ENCODE results near the gene ZFYVE28. TPM values are rescaled to one million over a fixed set of nuclear protein-coding genes. Genes with fewer than 3 reads are reported as not detected.

ZFYVE28 gene
- total RNA-seq, 1 donor from 2014 or later: 0.39 TPM

GRCh38 chr4:2220016-2220630, 198.3 kb downstream of the ZFYVE28 start:
- Histone ChIP-seq H3F3A (ENCODE audit: low read depth) (peaks cover 5% of the 10 kb centered on the region), H3K4me2 (no peak overlapping the region), H3K27ac (no peak overlapping the region), H3K9me3 (ENCODE audit: low read depth) (no peaks in the 10 kb centered on the region), H3K4me1 (no peaks in the 10 kb centered on the region), H4K20me1 (ENCODE audit: low read depth) (peaks cover 3% of the 10 kb centered on the region), H3K36me3 (no peaks in the 10 kb centered on the region), H3K27me3 (no peaks in the 10 kb centered on the region), H3K9ac (no peak overlapping the region), H2AFZ (replicated peaks) (no peak overlapping the region), H3K79me2 (ENCODE audit: low read depth) (no peaks in the 10 kb centered on the region), H3K4me3 (no peak overlapping the region)
- Mint-ChIP-seq H3K27ac (no peak overlapping the region), H3K9me3 (no peaks in the 10 kb centered on the region), H3K36me3 (no peaks in the 10 kb centered on the region), H3K4me1 (peaks cover 5% of the 10 kb centered on the region), H3K4me3 (no peak overlapping the region), H3K27me3 (ENCODE audit: insufficient read depth, low read depth) (peaks cover 2% of the 10 kb centered on the region)
- TF ChIP-seq CTCF (IDR thresholded peaks at IDR 0.05) (peak; percentile 88), EZH2 (IDR thresholded peaks at IDR 0.05) (no peak), EZH2phosphoT487 (IDR thresholded peaks at IDR 0.05) (no peak)
- peak; percentile 89 for DNase-seq (ENCODE audit: low spot score)

Small RNA genes within 50 kb of the gene (small RNA-seq; reads per million reads assigned to genes)
- gene COX6B1P5: not detected

Other genes with a start within 250 kb of the ZFYVE28 start
- gene HAUS3, start 176.5 kb downstream of the ZFYVE28 start, total RNA-seq (ENCODE audit: low replicate concordance): 24.4 and 25.0 TPM in 2 replicates
- gene POLN, start 176.5 kb downstream of the ZFYVE28 start, total RNA-seq (ENCODE audit: low replicate concordance): 1.5 and 1.7 TPM in 2 replicates
- 22.7 and 58.8 TPM in 2 replicates for gene MXD4, start 156.5 kb downstream of the ZFYVE28 start, total RNA-seq (ENCODE audit: low replicate concordance)
- not detected in 2 replicates for gene CFAP99, start 310 bp upstream of the ZFYVE28 start, total RNA-seq (ENCODE audit: low replicate concordance)
- 73.8 and 96.4 TPM in 2 replicates for gene RNF4, start 50.5 kb upstream of the ZFYVE28 start, total RNA-seq (ENCODE audit: low replicate concordance)
- 22.5 and 29.1 TPM in 2 replicates for gene FAM193A, start 118.0 kb upstream of the ZFYVE28 start, total RNA-seq (ENCODE audit: low replicate concordance)